Small intestine (tissue), 7 donors: ENCODE measurements around the gene CREB3L4. TPM values are rescaled to one million over a fixed set of nuclear protein-coding genes. Genes with fewer than 3 reads are reported as not detected.
A peak's percentile ranks its signal among the peaks of the same experiment; 100 is the strongest.

ENCODE experiments used
- DNase-seq, 2 donors: peaks; one replicate each; pipeline versions ENCODE4 v3.0.0 to v3.0.0-alpha.2; 2013
- FAIRE-seq: peaks from 2 replicates; lab custom pipeline; 2012; peaks lifted over from hg19 to GRCh38; lab: Jason Lieb, UNC
- H3K27ac ChIP-seq, 3 donors: one replicate each; pipeline ENCODE4 v1.5.1; 2013; ENCODE audit warnings: low read length in 2 of 3, mild to moderate bottlenecking in 2 of 3, control low read depth in 1 of 3, inconsistent platforms in 1 of 3, low read depth in 1 of 3, moderate library complexity in 1 of 3
- H3K27me3 ChIP-seq, 3 donors: one replicate each; pipeline ENCODE4 v1.6.1; 2013; ENCODE audit warnings: low read length in 3 of 3, inconsistent platforms in 1 of 3; ENCODE audit not compliant: control insufficient read depth in 3 of 3, insufficient read depth in 3 of 3
- H3K36me3 ChIP-seq, 3 donors: one replicate each; pipeline ENCODE4 v1.6.1; 2013; ENCODE audit warnings: low read length in 3 of 3, inconsistent platforms in 1 of 3, low read depth in 1 of 3, mild to moderate bottlenecking in 1 of 3, moderate library complexity in 1 of 3; ENCODE audit not compliant: control insufficient read depth in 3 of 3, insufficient read depth in 2 of 3
- H3K4me1 ChIP-seq, 3 donors: one replicate each; pipeline ENCODE4 v1.6.1; 2013; ENCODE audit warnings: low read length in 2 of 3, inconsistent platforms in 1 of 3, low read depth in 1 of 3, mild to moderate bottlenecking in 1 of 3, moderate library complexity in 1 of 3; ENCODE audit not compliant: control insufficient read depth in 3 of 3, insufficient read depth in 2 of 3
- H3K4me3 ChIP-seq, 3 donors: one replicate each; pipeline ENCODE4 v1.5.1; 2013; ENCODE audit warnings: low read length in 3 of 3, control low read depth in 1 of 3, inconsistent platforms in 1 of 3, low read depth in 1 of 3, mild to moderate bottlenecking in 1 of 3, moderate library complexity in 1 of 3
- H3K9me3 ChIP-seq, 2 donors: one replicate each; pipeline ENCODE4 v1.6.1; 2013; ENCODE audit warnings: low read depth in 1 of 2, low read length in 1 of 2; ENCODE audit not compliant: control insufficient read depth in 2 of 2, insufficient read depth in 1 of 2
- WGBS, 3 donors: extraction: QIAGEN DNeasy Blood & Tissue Kit; methylation state at CpG; one replicate each; pipeline ENCODE4 v1.1.7; 2013; 5-methylcytosine and 5-hydroxymethylcytosine counted together
- polyA plus RNA-seq, 4 donors: library from polyadenylated mRNA; stranded (reverse) in 3 of 4; unstranded in 1 of 4; fragments of 200-250 nt in 3 of 4; fragments of 120-200 nt in 1 of 4; gene quantifications; one replicate each; pipeline versions ENCODE4 v1.2.1 to v1.2.3, GENCODE V29; 2013
- donor health status: healthy with polysubstance abuse.
- donor health status: control.
- donor health status: control.
- donor health status: Bipolar disorder and iron deficiency.
- donor health status: healthy.

Gene CREB3L4
- polyA plus RNA-seq, 4 donors = 5.8 to 24.1 (median 11.7) TPM

DNA sequence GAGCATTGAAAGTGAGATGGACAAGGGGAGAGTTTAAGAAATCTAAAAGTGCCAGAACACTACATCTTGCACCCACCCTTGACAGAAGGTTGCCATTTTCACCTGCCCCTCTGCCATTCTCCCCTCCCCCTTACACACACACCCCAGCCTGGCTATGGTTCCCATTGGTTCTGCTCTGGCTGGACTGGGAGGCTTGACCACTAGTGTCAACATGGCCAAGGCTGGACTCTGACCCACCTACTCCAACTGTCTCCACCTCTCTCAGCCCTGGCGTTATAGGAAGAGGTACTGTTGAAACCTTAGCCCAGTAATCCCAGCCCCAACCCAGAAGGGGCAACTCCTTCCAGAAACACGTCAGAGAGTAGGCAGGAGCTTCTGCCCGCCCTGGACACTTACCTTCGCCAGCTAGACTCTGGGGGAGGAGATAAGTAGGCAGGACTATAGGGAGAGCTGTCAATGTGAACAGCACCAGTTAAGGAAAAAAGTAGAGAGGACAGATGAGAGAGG, 13.8 kb upstream of the CREB3L4 start:
- peaks cover 6 to 52% (median 9%) of the 10 kb centered on the region in 3 donors for H3K36me3 ChIP-seq
- no peak for FAIRE-seq
- H3K4me3 ChIP-seq = no peak overlapping the region
- H3K27me3 ChIP-seq = no peaks in the 10 kb centered on the region
- H3K9me3 ChIP-seq = no peaks in the 10 kb centered on the region
- no peak for DNase-seq
- H3K4me1 ChIP-seq = peaks cover 0 to 26% (median 12%) of the 10 kb centered on the region in 3 donors
- H3K27ac ChIP-seq = no peak overlapping the region
- WGBS, 3 donors = 79 to 83% (median 80%) methylated on average over 4 of the region's 4 CpGs

- no peaks in the 10 kb centered on the region for H3K27me3 ChIP-seq
- peaks cover 4 to 52% (median 9%) of the 10 kb centered on the region in 3 donors for H3K36me3 ChIP-seq
- peaks cover 0 to 29% (median 12%) of the 10 kb centered on the region in 3 donors for H3K4me1 ChIP-seq
- no peaks in the 10 kb centered on the region for H3K9me3 ChIP-seq
- no peak for DNase-seq
- no peak overlapping the region for H3K27ac ChIP-seq
- WGBS, 3 donors = 92 to 94% (median 94%) methylated on average over 10 of the region's 10 CpGs
- no peak overlapping the region for H3K4me3 ChIP-seq
- no peak for FAIRE-seq
Observed at GRCh38 chr1:153954826-153955225, 12.9 kb upstream of the CREB3L4 start.

DNA sequence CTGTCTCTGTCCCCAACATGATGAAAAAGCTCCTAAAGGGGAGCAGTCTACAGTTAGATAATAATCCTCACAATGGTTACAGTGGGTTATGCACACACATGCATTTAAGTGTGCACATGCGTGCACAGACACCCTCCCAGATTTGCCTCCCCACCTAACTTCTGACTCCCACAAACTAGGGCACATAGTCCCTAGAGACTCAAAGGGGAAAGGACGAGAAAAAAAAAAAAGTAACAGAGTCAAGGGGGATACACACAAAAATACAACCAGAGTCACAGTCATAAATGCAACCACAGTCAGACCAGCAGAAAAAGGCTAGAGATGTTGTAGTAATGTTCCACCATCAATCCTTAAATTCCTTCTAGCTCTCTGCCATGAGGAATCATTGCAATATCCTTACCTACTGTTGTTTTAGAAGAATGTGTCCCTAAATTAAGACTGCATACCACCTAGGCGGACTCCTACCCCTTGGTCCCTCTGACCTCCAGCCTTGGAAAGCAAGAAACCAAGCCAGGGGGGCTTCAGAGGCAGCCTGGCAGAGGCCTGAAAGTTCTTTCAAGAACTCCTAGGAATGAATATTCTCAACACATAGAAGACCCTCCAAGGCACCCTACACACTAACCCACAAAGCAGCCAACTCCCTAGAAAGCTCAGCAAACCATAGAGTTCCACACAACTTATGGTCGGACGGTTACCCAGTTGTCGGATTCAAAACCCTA, 10.5 kb upstream of the CREB3L4 start:
- Histone ChIP-seq H3K9me3 (no peaks in the 10 kb centered on the region), H3K27ac (peak overlapping the region in 2 of 3 donors; percentile 93 to 94), H3K4me1 (peaks cover 1 to 37% (median 15%) of the 10 kb centered on the region in 3 donors), H3K27me3 (no peaks in the 10 kb centered on the region), H3K36me3 (peaks cover 0 to 50% (median 4%) of the 10 kb centered on the region in 3 donors), H3K4me3 (peak overlapping the region; percentile 64 to 90 (median 86))
- 23 to 29% (median 27%) methylated on average over 6 of the region's 6 CpGs for WGBS, 3 donors
- no peak for FAIRE-seq
- no peak for DNase-seq

DNA sequence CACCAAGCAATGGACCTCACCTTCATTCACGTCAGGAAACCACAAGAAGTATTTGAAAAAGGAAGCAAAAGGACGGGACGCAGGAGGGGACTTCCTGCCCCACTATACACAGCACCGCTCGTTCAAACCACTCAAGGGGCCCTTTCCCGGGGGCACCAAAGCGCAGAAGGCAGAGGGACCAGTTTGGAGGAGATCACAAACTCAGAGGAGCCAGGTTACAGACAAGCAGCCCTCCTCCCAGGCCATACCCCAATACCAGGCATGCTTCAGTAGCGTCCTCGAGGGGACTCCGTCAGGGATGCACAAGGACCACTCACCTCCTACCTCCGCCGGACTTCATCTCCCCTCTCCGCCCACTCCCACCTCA, 10.0 kb upstream of the CREB3L4 start:
- no peaks in the 10 kb centered on the region for H3K27me3 ChIP-seq
- peaks cover 2 to 43% (median 19%) of the 10 kb centered on the region in 3 donors for H3K4me1 ChIP-seq
- H3K36me3 ChIP-seq = peaks cover 0 to 44% (median 4%) of the 10 kb centered on the region in 3 donors
- no peaks in the 10 kb centered on the region for H3K9me3 ChIP-seq
- WGBS, 3 donors = 0% methylated on average over 11 to 13 of the region's 13 CpGs
- FAIRE-seq (no peak), DNase-seq (peak in 1 of 2 donors; percentile 33)
- H3K27ac ChIP-seq = peak overlapping the region; percentile 39 to 94 (median 93)
- H3K4me3 ChIP-seq = peak overlapping the region; percentile 64 to 90 (median 86)

GRCh38 chr1:153958111-153958960, 9.4 kb upstream of the CREB3L4 start, which contains the start of gene CRTC2:
TSS of gene CRTC2 (minus strand) at chr1:153958612. CDS start at chr1:153958497, 115 bp downstream.
- 0 to 1% (median 0%) methylated on average over 67 to 74 of the region's 75 CpGs for WGBS, 3 donors
- Histone ChIP-seq H3K9me3 (no peaks in the 10 kb centered on the region), H3K27me3 (no peaks in the 10 kb centered on the region), H3K27ac (peak within 1 kb of the TSS; percentile 39 to 94 (median 93)), H3K36me3 (peaks cover 0 to 39% (median 2%) of the 10 kb centered on the region in 3 donors), H3K4me3 (peak within 1 kb of the TSS; percentile 64 to 90 (median 86)), H3K4me1 (peaks cover 2 to 43% (median 19%) of the 10 kb centered on the region in 3 donors)
- FAIRE-seq (no peak), DNase-seq (peak; percentile 99)

DNA sequence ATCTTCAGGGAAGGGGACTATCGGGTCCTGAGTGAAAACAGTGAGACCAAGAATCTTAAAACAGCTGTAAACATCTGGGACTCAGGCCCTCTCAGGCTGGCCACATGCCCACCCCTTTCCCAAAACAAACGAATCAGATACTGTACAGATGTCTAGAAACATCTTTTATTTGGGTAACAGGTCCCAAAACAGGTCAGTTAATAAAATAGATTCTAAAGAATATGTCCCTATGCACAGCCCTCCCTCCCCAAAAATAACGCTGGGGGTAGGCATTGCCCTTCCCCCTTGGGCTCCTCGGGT, 8.8 kb upstream of the CREB3L4 start:
- peaks cover 2 to 43% (median 19%) of the 10 kb centered on the region in 3 donors for H3K4me1 ChIP-seq
- H3K4me3 ChIP-seq = peak overlapping the region in 1 of 3 donors; percentile 2

GRCh38 chr1:153959454-153959853, 8.2 kb upstream of the CREB3L4 start:
- H3K9me3 ChIP-seq = no peaks in the 10 kb centered on the region
- no peak overlapping the region for H3K4me3 ChIP-seq
- FAIRE-seq = no peak
- DNase-seq = no peak
- peaks cover 2 to 43% (median 19%) of the 10 kb centered on the region in 3 donors for H3K4me1 ChIP-seq
- no peaks in the 10 kb centered on the region for H3K27me3 ChIP-seq
- H3K36me3 ChIP-seq = peaks cover 0 to 30% (median 0%) of the 10 kb centered on the region in 3 donors
- H3K27ac ChIP-seq = peak overlapping the region in 2 of 3 donors; percentile 38 to 73
- WGBS, 3 donors = 69 to 81% (median 73%) methylated on average over 3 of the region's 3 CpGs

More for the DNA sequence above, 8.8 kb upstream of the CREB3L4 start:
- Histone ChIP-seq H3K9me3 (no peaks in the 10 kb centered on the region), H3K36me3 (peaks cover 0 to 33% (median 0%) of the 10 kb centered on the region in 3 donors), H3K27ac (peak overlapping the region in 2 of 3 donors; percentile 38 to 73), H3K27me3 (no peaks in the 10 kb centered on the region)
- 20 to 27% (median 25%) methylated on average over 4 of the region's 4 CpGs for WGBS, 3 donors
- FAIRE-seq (no peak), DNase-seq (no peak)

GRCh38 chr1:153960206-153960605, 7.5 kb upstream of the CREB3L4 start:
- DNase-seq (no peak), FAIRE-seq (no peak)
- Histone ChIP-seq H3K9me3 (no peaks in the 10 kb centered on the region), H3K27ac (no peak overlapping the region), H3K4me3 (no peak overlapping the region), H3K36me3 (peaks cover 0 to 24% (median 0%) of the 10 kb centered on the region in 3 donors), H3K27me3 (no peaks in the 10 kb centered on the region), H3K4me1 (peaks cover 2 to 42% (median 19%) of the 10 kb centered on the region in 3 donors)
- WGBS, 3 donors = 92 to 96% (median 95%) methylated on average over 11 of the region's 11 CpGs
